Heart right ventricle (tissue), 16 donors: ENCODE results near the gene FANCD2OS. TPM values are rescaled to one million over a fixed set of nuclear protein-coding genes. Genes with fewer than 3 reads are reported as not detected.
"Not testable (repeated sequence)": the region's sequence is repeated elsewhere in the genome, so short reads cannot be mapped to it uniquely, and the experiment has no call there.

Experiments used
- ATAC-seq, 8 donors: fragments of 200-7000 bp; cut with Tn5 transposase; one replicate each; pipeline ENCODE4 v1.9.1; 2020; ENCODE audit warnings: mild to moderate bottlenecking in 8 of 8, moderate library complexity in 8 of 8, moderate number of reproducible peaks in 1 of 8
- DNase-seq, 2 donors: peaks; one replicate each; pipeline ENCODE4 v3.0.0-alpha.2; 2020
- H3K27ac ChIP-seq, 10 donors: fragments of 200-600 bp; sonication (generic) in 2 of 10; one replicate each; pipeline versions ENCODE4 v1.5.0 to v1.8.0; 2020 to 2022; ENCODE audit warnings: mild to moderate bottlenecking in 3 of 10
- H3K27me3 ChIP-seq, 7 donors: fragments of 200-600 bp; one replicate each; pipeline ENCODE4 v1.8.0; 2021 to 2022; ENCODE audit warnings: mild to moderate bottlenecking in 2 of 7
- H3K36me3 ChIP-seq, 9 donors: fragments of 200-600 bp; sonication (generic) in 1 of 9; one replicate each; pipeline versions ENCODE4 v1.5.0 to v1.8.0; 2020 to 2022; ENCODE audit warnings: mild to moderate bottlenecking in 2 of 9
- H3K4me1 ChIP-seq, 9 donors: fragments of 200-600 bp; sonication (generic) in 1 of 9; one replicate each; pipeline versions ENCODE4 v1.5.0 to v1.8.0; 2020 to 2022; ENCODE audit warnings: mild to moderate bottlenecking in 4 of 9
- H3K4me3 ChIP-seq, 10 donors: fragments of 200-600 bp; sonication (generic) in 2 of 10; one replicate each; pipeline versions ENCODE4 v1.5.0 to v1.8.0; 2020 to 2022; ENCODE audit warnings: mild to moderate bottlenecking in 7 of 10, moderate library complexity in 2 of 10
- H3K9me3 ChIP-seq, 11 donors: fragments of 200-600 bp in 10 of 11; sonication (generic) in 2 of 11; one replicate each; pipeline versions ENCODE4 v1.5.0 to v1.8.0; 2013 to 2022; ENCODE audit warnings: mild to moderate bottlenecking in 2 of 11, control low read depth in 1 of 11, moderate library complexity in 1 of 11
- WGBS, 2 donors: extraction: QIAGEN DNeasy Blood & Tissue Kit; methylation state at CpG; one replicate each; pipeline ENCODE4 v1.1.7; 2013; ENCODE audit warnings: inconsistent platforms in 1 of 2; 5-methylcytosine and 5-hydroxymethylcytosine counted together
- intact Hi-C, 10 donors: fragments of 100-400 bp; cut with DNase I; formaldehyde crosslinking; loops; one replicate each; pipeline versions ENCODE4 v1.11.1 to v1.14.2; 2022
- polyA plus RNA-seq, 2 donors: library from polyadenylated mRNA; stranded (reverse); fragments of 200-250 nt; gene quantifications; one replicate each; pipeline ENCODE4 v1.2.3, GENCODE V29; 2013
- total RNA-seq, 10 donors: library from RNA; stranded (reverse); fragmentation: NEBNext Ultra II Directional in 3 of 10; extraction: Animal tissue kit (Norgen Biotek cat#: 25700) in 3 of 10; gene quantifications; one replicate each; pipeline versions ENCODE4 v1.2.1 to v1.2.4, GENCODE V29; 2021 to 2023
- TF ChIP-seq, protein P1 (sequence below), 9 donors: fragments of 200-600 bp; sonication (generic) in 2 of 9; IDR thresholded peaks; one replicate each; pipeline versions ENCODE4 v1.5.0 to v1.8.0; 2021 to 2022; ENCODE audit warnings: antibody characterized with exemption in 9 of 9, mild to moderate bottlenecking in 5 of 9, moderate library complexity in 1 of 9
- donor health status: Arrhythmogenic right ventricular cardiomyopathy.
- donor health status: ischemic (EF 13 %, LVEDD 7.1; RV severe dilation, severe dysfunction).
- donor health status: healthy with polysubstance abuse.
- donor health status: DM: no; HTN: yes; CAD: no.
- donor health status: DM: no; HTN: no; CAD: no.
- donor health status: ischemic (EF 25% LVEDD 6.9; RV normal size, moderate dysfunction).
- donor health status: ischemic (EF 25% LVEDD 5.7; RV mildly dilated, moderate dysfunction).
- donor health status: healthy.
- donor health status: DM: yes; HTN: yes; CAD: no.
- donor health status: Ischemic cardiomyopathy.
- donor health status: ischemic (EF 35%, LVEDD 5.7; RV mildly dilated, moderate dysfunction).
- donor health status: nonischemic (EF 11% LVEDD 7.7; RV severe dilation, severe dysfunction).
- donor health status: DM: yes; HTN: yes; CAD: no.
- donor health status: PGD.
- donor health status: ischemic (EF 29% LVEDD 5.4; RV normal size, mild dysfunction).
- donor health status: nonischemic (EF 23%, LVEDD 6.1; RV moderate dilation, normal function).

The FANCD2OS gene
- total and polyA plus RNA-seq, 12 donors: not detected

GRCh38 chr3:10142707-10143560, 34.9 kb upstream of the FANCD2OS start:
- peaks cover 3 to 53% (median 34%) of the 10 kb centered on the region in 9 donors for H3K4me1 ChIP-seq
- H3K4me3 ChIP-seq: peak overlapping the region; percentile 51 to 95 (median 78)
- 79 to 80% methylated on average over 29 of the region's 29 CpGs for WGBS, 2 donors
- ATAC-seq (no peak), DNase-seq (no peak)
- H3K36me3 ChIP-seq: peaks cover 0 to 38% (median 0%) of the 10 kb centered on the region in 9 donors
- intact Hi-C loops: loop anchor here in 1 of 10 donors (5.0 kb wide), 1 partner anchor 116 kb away; the partner anchor contains the start of gene FANCD2
- H3K27me3 ChIP-seq: no peaks in the 10 kb centered on the region
- no peaks in the 10 kb centered on the region for H3K9me3 ChIP-seq
- peak overlapping the region in 5 of 10 donors; percentile 84 to 97 (median 89) for H3K27ac ChIP-seq
- TF ChIP-seq, protein P1, sequence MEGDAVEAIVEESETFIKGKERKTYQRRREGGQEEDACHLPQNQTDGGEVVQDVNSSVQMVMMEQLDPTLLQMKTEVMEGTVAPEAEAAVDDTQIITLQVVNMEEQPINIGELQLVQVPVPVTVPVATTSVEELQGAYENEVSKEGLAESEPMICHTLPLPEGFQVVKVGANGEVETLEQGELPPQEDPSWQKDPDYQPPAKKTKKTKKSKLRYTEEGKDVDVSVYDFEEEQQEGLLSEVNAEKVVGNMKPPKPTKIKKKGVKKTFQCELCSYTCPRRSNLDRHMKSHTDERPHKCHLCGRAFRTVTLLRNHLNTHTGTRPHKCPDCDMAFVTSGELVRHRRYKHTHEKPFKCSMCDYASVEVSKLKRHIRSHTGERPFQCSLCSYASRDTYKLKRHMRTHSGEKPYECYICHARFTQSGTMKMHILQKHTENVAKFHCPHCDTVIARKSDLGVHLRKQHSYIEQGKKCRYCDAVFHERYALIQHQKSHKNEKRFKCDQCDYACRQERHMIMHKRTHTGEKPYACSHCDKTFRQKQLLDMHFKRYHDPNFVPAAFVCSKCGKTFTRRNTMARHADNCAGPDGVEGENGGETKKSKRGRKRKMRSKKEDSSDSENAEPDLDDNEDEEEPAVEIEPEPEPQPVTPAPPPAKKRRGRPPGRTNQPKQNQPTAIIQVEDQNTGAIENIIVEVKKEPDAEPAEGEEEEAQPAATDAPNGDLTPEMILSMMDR (IDR thresholded peaks at IDR 0.05): no peak

GRCh38 chr3:10140996-10141546, 33.0 kb upstream of the FANCD2OS start:
- ATAC-seq (peak in 1 of 8 donors; percentile 1), DNase-seq (no peak)
- H3K36me3 ChIP-seq: peaks cover 0 to 19% (median 0%) of the 10 kb centered on the region in 9 donors
- peak overlapping the region in 9 of 10 donors; percentile 68 to 97 (median 90) for H3K27ac ChIP-seq
- peak overlapping the region in 9 of 10 donors; percentile 52 to 95 (median 79) for H3K4me3 ChIP-seq
- intact Hi-C loops: loop anchor here in 2 of 10 donors (1.0 to 5.0 kb wide), 2 partner anchors 26 to 114 kb away; partner anchors contain the start of genes BRK1 (in 1 of the 2) and FANCD2 (in 1 of the 2)
- WGBS, 2 donors: 85% methylated on average over 23 of the region's 23 CpGs
- no peaks in the 10 kb centered on the region for H3K9me3 ChIP-seq
- H3K27me3 ChIP-seq: no peaks in the 10 kb centered on the region
- peaks cover 3 to 45% (median 34%) of the 10 kb centered on the region in 9 donors for H3K4me1 ChIP-seq
- TF ChIP-seq, protein P1 (IDR thresholded peaks at IDR 0.05): no peak

DNA sequence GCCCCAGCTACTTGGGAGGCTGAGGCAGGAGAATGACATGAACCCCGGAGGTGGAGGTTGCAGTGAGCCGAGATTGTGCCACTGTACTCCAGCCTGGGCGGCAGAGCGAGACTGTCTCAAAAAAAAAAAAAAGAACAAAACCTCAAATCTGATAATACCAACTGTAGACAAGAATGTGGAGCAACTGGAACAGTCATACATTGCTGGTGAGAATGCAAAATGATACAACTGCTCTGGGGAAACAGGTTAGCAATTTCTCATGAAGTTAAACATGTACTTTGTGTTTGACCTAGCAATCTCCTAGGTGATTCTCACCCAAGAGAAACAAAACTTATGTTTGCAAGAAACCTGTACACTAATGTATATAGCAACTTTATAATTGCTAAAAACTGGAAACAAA, 29.1 kb upstream of the FANCD2OS start:
- 89 to 91% methylated on average over 4 of the region's 4 CpGs for WGBS, 2 donors
- Histone ChIP-seq H3K4me3 (no peak overlapping the region), H3K4me1 (peaks cover 0 to 6% (median 0%) of the 10 kb centered on the region in 9 donors), H3K36me3 (no peaks in the 10 kb centered on the region), H3K9me3 (no peaks in the 10 kb centered on the region), H3K27me3 (no peaks in the 10 kb centered on the region), H3K27ac (no peak overlapping the region)
- ATAC-seq (no peak), DNase-seq (no peak)
- intact Hi-C loops: no loop called here
- TF ChIP-seq, protein P1 (IDR thresholded peaks at IDR 0.05): no peak

- WGBS, 2 donors: 92 to 93% methylated on average over 24 to 25 of the region's 25 CpGs
These were observed 28.5 kb upstream of the FANCD2OS start for GRCh38 chr3:10136426-10137005.

DNA sequence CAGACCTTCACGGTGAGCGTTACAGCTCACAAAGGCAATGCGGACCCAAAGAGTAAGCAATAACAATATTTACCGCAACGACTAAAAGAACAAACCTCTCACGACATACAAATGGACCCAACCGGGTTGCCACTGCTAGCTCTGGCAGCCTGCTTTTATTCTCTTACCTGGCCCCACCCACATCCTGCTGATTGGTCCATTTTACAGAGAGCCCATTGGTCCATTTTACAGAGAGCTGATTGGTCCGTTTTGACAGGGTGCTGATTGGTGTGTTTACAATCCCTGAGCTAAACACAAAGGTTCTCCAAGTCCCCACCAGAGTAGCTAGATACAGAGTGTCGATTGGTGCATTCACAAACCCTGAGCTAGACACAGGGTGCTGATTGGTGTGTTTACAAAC, 27.8 kb upstream of the FANCD2OS start:
- DNase-seq, H3K27me3 ChIP-seq, ATAC-seq, H3K27ac ChIP-seq, H3K36me3 ChIP-seq, H3K9me3 ChIP-seq, H3K4me3 ChIP-seq, H3K4me1 ChIP-seq, intact Hi-C loops: not testable (repeated sequence)
- 92 to 94% methylated on average over 9 of the region's 9 CpGs for WGBS, 2 donors

More at GRCh38 chr3:10136426-10137005, 28.5 kb upstream of the FANCD2OS start:
- H3K36me3 ChIP-seq: no peaks in the 10 kb centered on the region
- H3K27ac ChIP-seq: no peak overlapping the region
- peaks cover 0 to 5% (median 0%) of the 10 kb centered on the region in 9 donors for H3K4me1 ChIP-seq
- no peaks in the 10 kb centered on the region for H3K9me3 ChIP-seq
- ATAC-seq: no peak
- TF ChIP-seq, protein P1 (IDR thresholded peaks at IDR 0.05): no peak
- no peak for DNase-seq
- H3K27me3 ChIP-seq: no peaks in the 10 kb centered on the region
- no peak overlapping the region for H3K4me3 ChIP-seq
- intact Hi-C loops: no loop called here
